ENCODE data around the gene TNNT3. TPM values are rescaled to one million over a fixed set of nuclear protein-coding genes. Genes with fewer than 3 reads are reported as not detected.

Gene TNNT3
- total and polyA plus RNA-seq, 2 of the 4 experiments (the other 2 are of a cell fraction) = not detected

- no TSS peak for BruUV-seq (replicated peaks)
- no peaks in the 10 kb centered on the region for H3K9me3 ChIP-seq (ENCODE audit: control insufficient read depth, insufficient read depth, low read length)
- intact Hi-C loops (cut with micrococcal nuclease) = no loop called here
- no peak overlapping the region for H4K91ac ChIP-seq (ENCODE audit: insufficient read depth, low read depth, low read length)
- H2BK20ac ChIP-seq (ENCODE audit: low read depth, low read length) = no peak overlapping the region
- WGBS, 2 experiments (ENCODE audit: extremely low coverage in 2 of 2, insufficient read length in 1 of 2) = 73% methylated on average over 2 of the region's 15 CpGs; no CpG with 5 or more reads in 1 of the 2 experiments
- H3K79me1 ChIP-seq (ENCODE audit: low read depth in 1 of 2, low read length in 2 of 2) = no peaks in the 10 kb centered on the region
- H3K23ac ChIP-seq (ENCODE audit: low read depth, low read length) = no peak overlapping the region
- no peaks in the 10 kb centered on the region for H3K4me1 ChIP-seq (ENCODE audit: control insufficient read depth, insufficient read depth, low read length)
- no peak overlapping the region for H3K4me3 ChIP-seq (ENCODE audit: insufficient read depth, low read depth, low read length)
- H3K4ac ChIP-seq (ENCODE audit: low read depth, low read length) = no peak overlapping the region
- CTCF ChIA-PET = no interaction called here
- ATAC-seq (ENCODE audit: low read depth) (no peak), DNase-seq (no peak)
- no peak overlapping the region for H2AK5ac ChIP-seq (ENCODE audit: low read depth, low read length)
- H3K56ac ChIP-seq (ENCODE audit: extremely low read depth, insufficient read depth, low read length) = no peak overlapping the region
- H2BK15ac ChIP-seq (ENCODE audit: low read depth, low read length) = no peak overlapping the region
- no peak overlapping the region for H3K27ac ChIP-seq (ENCODE audit: insufficient read depth, low read length)
- no peak overlapping the region for H3K14ac ChIP-seq (replicated peaks; ENCODE audit: low read depth, low read length)
- H3K18ac ChIP-seq (ENCODE audit: low read depth, low read length) = no peak overlapping the region
- H3K9me1 ChIP-seq (ENCODE audit: insufficient read depth, low read length) = no peaks in the 10 kb centered on the region
- H3K27me3 ChIP-seq (ENCODE audit: control insufficient read depth, insufficient read depth, low read length) = no peaks in the 10 kb centered on the region
- no peak overlapping the region for H3K4me2 ChIP-seq (ENCODE audit: low read depth, low read length)
- no peak overlapping the region for H2BK120ac ChIP-seq (ENCODE audit: low read depth, low read length)
- no peak overlapping the region for H2AK9ac ChIP-seq (replicated peaks; ENCODE audit: low read depth, low read length, poor library complexity)
- no peak overlapping the region for H4K8ac ChIP-seq (ENCODE audit: low read depth in 2 of 2, low read length in 2 of 2)
- H3K9ac ChIP-seq (ENCODE audit: low read depth, low read length) = no peak overlapping the region
- no peak overlapping the region for H2AFZ ChIP-seq (replicated peaks; ENCODE audit: low read length, poor library complexity)
- POLR2A ChIA-PET (ENCODE audit: unreplicated experiment) = no interaction called here
- no peak overlapping the region for H4K5ac ChIP-seq (ENCODE audit: low read depth, low read length)
- TF ChIP-seq MAZ (IDR thresholded peaks at IDR 0.05; ENCODE audit: borderline replicate concordance, low read depth, low read length) (no peak), CHD1 (IDR thresholded peaks at IDR 0.05; ENCODE audit: low read depth, low read length) (no peak), MAFK (IDR thresholded peaks at IDR 0.05; ENCODE audit: low read depth, low read length) (no peak), NFE2L2 (IDR thresholded peaks at IDR 0.05; ENCODE audit: low read depth, low read length) (no peak), SMC3 (IDR thresholded peaks at IDR 0.05; ENCODE audit: low read depth, low read length) (no peak), BHLHE40 (IDR thresholded peaks at IDR 0.05; ENCODE audit: low read depth, low read length) (no peak), CEBPB (IDR thresholded peaks at IDR 0.05; ENCODE audit: low read depth, low read length) (no peak), RCOR1 (IDR thresholded peaks at IDR 0.05; ENCODE audit: insufficient replicate concordance, low read length) (no peak), RFX5 (IDR thresholded peaks at IDR 0.05; ENCODE audit: low read depth, low read length) (no peak), USF2 (IDR thresholded peaks at IDR 0.05; ENCODE audit: low read depth, low read length) (no peak), FOS (IDR thresholded peaks at IDR 0.05; ENCODE audit: low read depth, low read length) (no peak), RAD21 (IDR thresholded peaks at IDR 0.05; ENCODE audit: low read length) (no peak)
- TF ChIP-seq, protein P1, sequence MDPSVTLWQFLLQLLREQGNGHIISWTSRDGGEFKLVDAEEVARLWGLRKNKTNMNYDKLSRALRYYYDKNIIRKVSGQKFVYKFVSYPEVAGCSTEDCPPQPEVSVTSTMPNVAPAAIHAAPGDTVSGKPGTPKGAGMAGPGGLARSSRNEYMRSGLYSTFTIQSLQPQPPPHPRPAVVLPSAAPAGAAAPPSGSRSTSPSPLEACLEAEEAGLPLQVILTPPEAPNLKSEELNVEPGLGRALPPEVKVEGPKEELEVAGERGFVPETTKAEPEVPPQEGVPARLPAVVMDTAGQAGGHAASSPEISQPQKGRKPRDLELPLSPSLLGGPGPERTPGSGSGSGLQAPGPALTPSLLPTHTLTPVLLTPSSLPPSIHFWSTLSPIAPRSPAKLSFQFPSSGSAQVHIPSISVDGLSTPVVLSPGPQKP (IDR thresholded peaks at IDR 0.05; ENCODE audit: borderline replicate concordance, low read depth, low read length) = no peak
- TF ChIP-seq, protein P2, sequence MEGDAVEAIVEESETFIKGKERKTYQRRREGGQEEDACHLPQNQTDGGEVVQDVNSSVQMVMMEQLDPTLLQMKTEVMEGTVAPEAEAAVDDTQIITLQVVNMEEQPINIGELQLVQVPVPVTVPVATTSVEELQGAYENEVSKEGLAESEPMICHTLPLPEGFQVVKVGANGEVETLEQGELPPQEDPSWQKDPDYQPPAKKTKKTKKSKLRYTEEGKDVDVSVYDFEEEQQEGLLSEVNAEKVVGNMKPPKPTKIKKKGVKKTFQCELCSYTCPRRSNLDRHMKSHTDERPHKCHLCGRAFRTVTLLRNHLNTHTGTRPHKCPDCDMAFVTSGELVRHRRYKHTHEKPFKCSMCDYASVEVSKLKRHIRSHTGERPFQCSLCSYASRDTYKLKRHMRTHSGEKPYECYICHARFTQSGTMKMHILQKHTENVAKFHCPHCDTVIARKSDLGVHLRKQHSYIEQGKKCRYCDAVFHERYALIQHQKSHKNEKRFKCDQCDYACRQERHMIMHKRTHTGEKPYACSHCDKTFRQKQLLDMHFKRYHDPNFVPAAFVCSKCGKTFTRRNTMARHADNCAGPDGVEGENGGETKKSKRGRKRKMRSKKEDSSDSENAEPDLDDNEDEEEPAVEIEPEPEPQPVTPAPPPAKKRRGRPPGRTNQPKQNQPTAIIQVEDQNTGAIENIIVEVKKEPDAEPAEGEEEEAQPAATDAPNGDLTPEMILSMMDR (conservative IDR thresholded peaks at IDR 0.05; ENCODE audit: low read depth, low read length) = no peak
- no peaks in the 10 kb centered on the region for H4K20me1 ChIP-seq (ENCODE audit: insufficient read depth, low read length)
- H2BK5ac ChIP-seq (ENCODE audit: low read depth, low read length, poor library complexity, severe bottlenecking) = no peak overlapping the region
- dilution Hi-C loops (cut with HindIII; ENCODE audit: low sequenced_read_pairs, unreplicated experiment) = no loop called here
- no peaks in the 10 kb centered on the region for H3K36me3 ChIP-seq (ENCODE audit: control insufficient read depth, insufficient read depth, low read length)
- in situ Hi-C loops (cut with MboI; ENCODE audit: low sequenced_read_pairs) = no loop called here
Measured at GRCh38 chr11:1970956-1971355, 51.5 kb downstream of the TNNT3 start.

All from IMR-90 (cell line).